Lower leg skin (tissue), 3 donors: ENCODE data around the gene PLXNC1.

ENCODE experiments used
- CTCF ChIP-seq, 3 donors: fragments of 450-650 bp; IDR thresholded peaks; one replicate each; pipeline ENCODE4 v1.5.1; 2016; ENCODE audit warnings: antibody characterized with exemption in 3 of 3, mild to moderate bottlenecking in 3 of 3, moderate library complexity in 2 of 3
- POLR2A ChIP-seq, 2 donors: fragments of 450-650 bp; IDR thresholded peaks; one replicate each; pipeline ENCODE4 v1.6.1; 2016 to 2017; ENCODE audit warnings: antibody characterized with exemption in 2 of 2, mild to moderate bottlenecking in 1 of 2, moderate library complexity in 1 of 2

GRCh38 chr12:94174576-94174975, 26.2 kb downstream of the PLXNC1 start:
- TF ChIP-seq CTCF (IDR thresholded peaks at IDR 0.05) (no peak), POLR2A (IDR thresholded peaks at IDR 0.05) (no peak)
